ENCODE results near the gene ALG2.

ALG2 gene

DNA sequence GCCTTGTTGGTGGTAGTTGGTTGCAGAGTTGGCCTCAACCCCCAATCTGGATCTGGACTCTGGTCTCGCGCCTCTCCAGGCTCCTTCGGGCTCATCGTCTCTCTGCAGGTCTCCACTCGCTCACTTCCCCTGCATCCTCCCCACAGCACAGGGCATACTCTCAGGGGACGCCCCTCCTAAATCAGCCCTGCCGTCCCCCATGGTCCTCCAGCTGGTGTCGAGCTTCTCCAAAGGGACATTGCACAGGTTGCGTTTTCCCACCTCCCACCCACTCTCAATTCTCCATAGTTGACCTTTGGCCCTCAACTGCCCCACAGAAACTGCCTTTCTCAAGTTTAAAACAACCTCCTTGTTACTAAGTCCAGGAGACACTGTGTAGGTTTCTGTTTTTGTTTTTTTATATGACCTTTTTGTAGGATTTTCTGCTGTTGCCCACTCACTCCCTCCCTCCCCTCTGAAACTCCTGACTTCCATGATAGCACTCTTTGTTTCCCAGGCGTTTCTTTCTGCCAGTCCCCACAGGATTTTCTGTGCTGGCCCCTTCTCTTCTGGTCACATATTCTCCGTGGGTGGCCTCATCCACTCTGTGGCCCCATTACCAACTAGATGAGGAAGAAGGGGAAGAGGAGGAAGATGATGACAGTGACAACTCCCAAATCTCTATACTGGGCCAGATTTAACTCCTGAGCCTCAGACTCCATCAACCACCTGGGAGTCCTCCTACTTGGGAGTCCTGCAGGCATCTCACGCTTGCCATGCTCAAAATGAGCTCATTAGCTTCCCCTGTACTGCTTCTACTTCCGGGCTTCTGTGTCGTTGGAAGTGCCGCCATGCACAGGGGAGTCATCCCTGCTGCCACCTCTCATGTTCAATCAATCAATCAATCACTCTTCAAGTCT is 50.3 kb downstream of the ALG2 start:
- no peak for DNase-seq

DNA sequence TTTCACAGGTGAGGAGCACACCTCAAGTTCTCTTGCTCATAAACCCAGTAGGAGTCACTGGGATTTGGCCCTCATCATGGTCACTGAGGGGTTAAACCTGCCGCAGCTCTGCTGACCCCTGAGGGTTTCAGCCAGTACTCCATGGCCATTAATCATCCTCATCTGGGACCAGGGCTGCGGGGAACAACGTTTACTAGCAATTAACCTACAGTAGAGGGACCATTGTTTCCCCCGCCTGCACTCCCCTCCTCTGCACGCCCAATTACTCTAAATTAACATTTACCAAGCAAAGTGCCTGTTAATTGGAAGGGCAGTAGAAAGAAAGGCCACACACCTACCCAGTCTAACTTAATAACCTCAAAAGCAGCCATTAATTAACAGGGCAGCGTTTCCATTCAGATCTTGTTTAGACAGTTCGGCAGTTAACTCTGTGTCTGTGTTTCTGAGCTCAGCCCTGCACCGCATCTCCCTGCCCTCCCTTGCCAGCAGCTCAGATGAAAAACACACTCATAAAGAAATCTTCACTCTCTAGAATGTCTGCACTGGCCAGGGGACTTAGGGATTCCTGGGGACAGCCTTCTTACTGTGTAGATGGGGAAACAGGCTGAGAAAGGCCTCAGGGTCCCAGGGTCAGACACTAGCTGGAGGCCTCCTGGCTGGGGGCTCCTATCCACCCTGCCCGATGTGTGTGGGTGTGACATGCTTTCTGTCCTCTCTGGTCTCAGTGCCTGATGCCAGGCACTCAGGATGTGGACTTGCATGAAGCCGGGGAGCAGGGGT is 51.6 kb downstream of the ALG2 start:
- no peak for DNase-seq

DNA sequence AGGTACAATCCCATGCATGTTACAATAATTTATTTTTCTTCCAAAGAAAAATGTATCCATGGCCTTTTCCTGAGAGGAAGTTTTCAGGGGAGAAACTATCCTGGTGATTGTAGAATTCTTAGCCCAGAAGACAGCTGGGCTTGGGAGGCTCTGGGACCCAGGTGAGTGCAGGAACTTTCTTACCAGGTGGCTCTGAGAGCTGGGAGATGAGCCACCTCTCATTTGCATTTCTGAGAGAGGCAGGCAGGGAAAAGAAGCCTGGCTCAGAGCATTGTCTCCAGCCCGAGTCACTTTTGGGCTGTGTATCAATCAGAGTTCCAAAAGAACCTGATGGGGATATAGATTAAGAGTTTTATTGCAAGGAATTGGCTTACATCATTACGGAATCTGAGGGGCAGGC is 52.7 kb downstream of the ALG2 start:
- DNase-seq = no peak

DNA sequence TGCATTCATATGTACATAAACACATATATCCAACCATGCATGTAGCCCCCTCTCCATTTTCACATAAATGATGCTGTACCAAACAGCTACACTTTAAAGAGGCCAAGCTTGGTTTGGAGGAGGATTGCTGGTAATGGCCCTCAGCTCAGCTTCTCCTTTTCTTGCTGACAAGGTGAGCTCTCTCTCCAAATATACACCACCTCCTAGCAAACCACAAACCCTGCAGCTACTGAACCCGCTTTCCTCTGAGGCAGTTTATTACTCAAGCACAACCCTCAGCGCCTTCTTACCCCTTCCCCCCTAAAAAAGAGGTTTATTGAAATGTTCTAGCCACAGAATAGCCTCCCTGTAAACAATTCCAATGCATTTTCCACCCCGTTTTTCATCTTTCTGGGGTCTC is 54.0 kb downstream of the ALG2 start:
- DNase-seq = no peak

DNA sequence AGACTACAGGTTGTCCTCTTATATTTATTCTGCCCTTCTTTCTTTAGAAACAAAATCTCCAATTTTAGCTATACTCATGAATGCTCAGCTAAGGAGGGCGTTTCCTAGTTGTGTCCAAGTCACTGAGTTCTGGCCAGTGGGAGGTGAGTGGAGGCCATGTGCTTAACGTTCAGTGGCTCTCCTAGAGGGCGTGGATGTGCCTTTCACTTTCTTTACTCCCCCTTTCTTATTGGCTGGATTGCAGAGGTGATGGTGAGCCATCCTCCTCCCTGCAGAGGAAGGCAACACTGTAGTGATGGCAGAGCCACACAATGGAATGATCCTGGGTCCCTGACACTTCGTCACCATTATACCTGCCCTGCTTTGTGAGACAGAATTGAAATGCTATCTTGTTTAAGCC is 54.6 kb downstream of the ALG2 start:
- no peak for DNase-seq

All from activated CD8-positive, alpha-beta memory T cell treated with anti-CD3 and anti-CD28 coated beads, Interleukin-2, amount 50 U/mL, for 4 hours (primary cell).